Measurements from ENCODE around the gene STRA6. TPM values are rescaled to one million over a fixed set of nuclear protein-coding genes. Genes with fewer than 3 reads are reported as not detected.

Gene STRA6
- total RNA-seq, 1 experiment from 2014 or later, result 0.54 TPM

- Histone ChIP-seq H3K27me3 (ENCODE audit: insufficient read depth, low read length) (no peaks in the 10 kb centered on the region), H3K9me3 (ENCODE audit: control insufficient read depth in 1 of 2, insufficient read depth in 1 of 2, low read depth in 1 of 2, low read length in 2 of 2) (no peaks in the 10 kb centered on the region), H3K9ac (ENCODE audit: low read length) (no peak overlapping the region), H2AFZ (ENCODE audit: low read depth, low read length, poor library complexity, severe bottlenecking) (no peak overlapping the region), H3K4me1 (ENCODE audit: control insufficient read depth in 1 of 2, insufficient read depth in 2 of 2, low read length in 2 of 2) (no peaks in the 10 kb centered on the region), H3K4me3 (replicated peaks in 1 of 2; ENCODE audit: low read depth in 1 of 2, low read length in 2 of 2) (no peak overlapping the region), H3K9me2 (ENCODE audit: insufficient read depth) (no peaks in the 10 kb centered on the region), H3K79me2 (ENCODE audit: insufficient read depth, low read length) (no peaks in the 10 kb centered on the region), H3K36me3 (ENCODE audit: control insufficient read depth in 1 of 2, insufficient read depth in 2 of 2, low read length in 2 of 2) (no peaks in the 10 kb centered on the region), H3K4me2 (ENCODE audit: low read length) (no peak overlapping the region), H3K27ac (ENCODE audit: low read depth, low read length) (no peak overlapping the region), H4K20me1 (ENCODE audit: insufficient read depth) (no peaks in the 10 kb centered on the region)
- no TSS peak for BruUV-seq (replicated peaks)
- CTCF ChIA-PET, result no interaction called here
- no peak for ATAC-seq
- intact Hi-C loops (cut with micrococcal nuclease), result no loop called here
- POLR2A ChIA-PET, result no interaction called here
- TF ChIP-seq REST (IDR thresholded peaks at IDR 0.05; ENCODE audit: low read depth) (no peak), ZNF274 (IDR thresholded peaks at IDR 0.05; ENCODE audit: low read depth, low read length) (no peak), RAD21 (IDR thresholded peaks at IDR 0.05; ENCODE audit: low read depth) (no peak), TCF7L2 (IDR thresholded peaks at IDR 0.05; ENCODE audit: borderline replicate concordance, extremely low read depth, insufficient read depth, insufficient read length) (no peak), CBX3 (IDR thresholded peaks at IDR 0.05; ENCODE audit: low read depth) (no peak), SRF (IDR thresholded peaks at IDR 0.05; ENCODE audit: low read depth) (no peak), POLR2A (IDR thresholded peaks at IDR 0.05; ENCODE audit: borderline replicate concordance, extremely low read depth, insufficient read depth, insufficient read length) (no peak), ATF3 (IDR thresholded peaks at IDR 0.05) (no peak), JUND (IDR thresholded peaks at IDR 0.05) (no peak), YY1 (IDR thresholded peaks at IDR 0.05; ENCODE audit: extremely low read depth, insufficient replicate concordance, low read depth, low read length) (no peak), MAX (IDR thresholded peaks at IDR 0.05) (no peak), ZFX (IDR thresholded peaks at IDR 0.05) (no peak), FOSL1 (IDR thresholded peaks at IDR 0.05; ENCODE audit: low read depth) (no peak), POLR2AphosphoS5 (IDR thresholded peaks at IDR 0.05; ENCODE audit: low read depth, low read length) (no peak), SP1 (IDR thresholded peaks at IDR 0.05; ENCODE audit: low read depth) (no peak), EZH2phosphoT487 (IDR thresholded peaks at IDR 0.05; ENCODE audit: borderline replicate concordance) (no peak), ELF1 (IDR thresholded peaks at IDR 0.05; ENCODE audit: borderline replicate concordance, low read depth) (no peak), CTCF (IDR thresholded peaks at IDR 0.05 in 2 of 3, conservative IDR thresholded peaks at IDR 0.05 in 1 of 3; ENCODE audit: borderline replicate concordance in 1 of 3, insufficient read depth in 1 of 3, low read depth in 2 of 3, low read length in 2 of 3) (no peak), EZH2 (IDR thresholded peaks at IDR 0.05) (no peak), CEBPB (IDR thresholded peaks at IDR 0.05; ENCODE audit: low read depth) (no peak)
- no peak for DNase-seq (ENCODE audit: low read depth, low spot score)
- RAD21 ChIA-PET (ENCODE audit: low non-redundant PET in 1 of 2, low total read pairs in 2 of 2, uncharacterized antibody in 2 of 2, unreplicated experiment in 2 of 2), result no interaction called here
Measured at GRCh38 chr15:74157868-74158827, 44.4 kb downstream of the STRA6 start.

All from HCT116 (cell line).